ENCODE data around the gene ZMAT5.

GRCh38 chr22:29738118-29738815 lies 28.5 kb downstream of the ZMAT5 start:
- TF ChIP-seq CTCF (IDR thresholded peaks at IDR 0.05), result no peak
- no peak for TF ChIP-seq POLR2A (IDR thresholded peaks at IDR 0.05)
